Peyer's patch (tissue), 4 donors: ENCODE measurements around the gene LCE1B. TPM values are rescaled to one million over a fixed set of nuclear protein-coding genes. Genes with fewer than 3 reads are reported as not detected.

Experiments
- DNase-seq, 3 donors: peaks; one replicate each; pipeline ENCODE4 v3.0.0-alpha.2; 2017 to 2019
- H3K27ac ChIP-seq, 4 donors: fragments of 200-600 bp; sonication (generic); one replicate each; pipeline ENCODE4 v1.5.1; 2016 to 2019
- H3K27me3 ChIP-seq, 2 donors: fragments of 200-600 bp; sonication (generic); one replicate each; pipeline ENCODE4 v1.5.1; 2019
- H3K36me3 ChIP-seq, 3 donors: fragments of 200-600 bp; sonication (generic); one replicate each; pipeline ENCODE4 v1.5.1; 2016 to 2019
- H3K4me1 ChIP-seq, 4 donors: fragments of 200-600 bp; sonication (generic); one replicate each; pipeline ENCODE4 v1.5.1; 2016 to 2019
- H3K4me3 ChIP-seq, 4 donors: fragments of 200-600 bp; sonication (generic); 1 replicate in 3 of 4; 2 replicates in 1 of 4; pipeline ENCODE4 v1.5.1; 2016 to 2019; ENCODE audit warnings: mild to moderate bottlenecking in 1 of 4
- H3K9me3 ChIP-seq, 4 donors: fragments of 200-600 bp; sonication (generic); one replicate each; pipeline ENCODE4 v1.5.1; 2016 to 2019; ENCODE audit warnings: mild to moderate bottlenecking in 1 of 4
- POLR2A ChIP-seq, 2 donors: fragments of 450-650 bp; IDR thresholded peaks; one replicate each; pipeline ENCODE4 v1.5.1; 2017; ENCODE audit warnings: antibody characterized with exemption in 2 of 2, mild to moderate bottlenecking in 2 of 2, moderate library complexity in 2 of 2
- total RNA-seq, 4 donors: library from RNA; depleted of rRNA; stranded (reverse); fragments of >200 nt; gene quantifications; one replicate each; pipeline ENCODE4 v1.1.0, GENCODE V29; 2016
- TF ChIP-seq, protein P1 (sequence below), 6 experiments: fragments of 450-650 bp in 4 of 6; fragments of 200-600 bp in 2 of 6; sonication (generic) in 1 of 6; IDR thresholded peaks; one replicate each; pipeline ENCODE4 v1.5.1; 2017 to 2019; ENCODE audit warnings: antibody characterized with exemption in 6 of 6, mild to moderate bottlenecking in 3 of 6, moderate library complexity in 1 of 6

Gene LCE1B
- total RNA-seq, 4 donors from 2014 or later: not detected

DNA sequence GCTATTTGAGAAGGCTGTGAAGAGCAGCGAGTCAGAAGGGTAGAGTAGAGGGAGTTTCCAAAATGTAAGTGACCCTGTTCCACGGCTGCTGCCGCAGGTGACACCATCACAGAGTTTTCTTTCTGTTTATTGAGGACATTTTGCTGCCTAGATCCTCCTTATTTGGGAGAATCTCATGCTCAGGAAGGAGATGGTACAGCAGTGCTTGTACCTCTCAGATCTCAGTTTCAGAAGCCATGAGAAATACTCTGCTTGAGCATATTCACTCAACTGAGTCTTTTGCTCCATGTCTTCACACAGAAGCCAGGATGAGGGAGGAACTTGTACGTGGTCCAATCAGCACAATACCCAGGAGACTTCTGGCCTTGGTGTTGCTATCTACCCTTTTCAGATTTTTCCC, 49.6 kb downstream of the LCE1B start:
- TF ChIP-seq POLR2A (IDR thresholded peaks at IDR 0.05): no peak
- TF ChIP-seq, protein P1, sequence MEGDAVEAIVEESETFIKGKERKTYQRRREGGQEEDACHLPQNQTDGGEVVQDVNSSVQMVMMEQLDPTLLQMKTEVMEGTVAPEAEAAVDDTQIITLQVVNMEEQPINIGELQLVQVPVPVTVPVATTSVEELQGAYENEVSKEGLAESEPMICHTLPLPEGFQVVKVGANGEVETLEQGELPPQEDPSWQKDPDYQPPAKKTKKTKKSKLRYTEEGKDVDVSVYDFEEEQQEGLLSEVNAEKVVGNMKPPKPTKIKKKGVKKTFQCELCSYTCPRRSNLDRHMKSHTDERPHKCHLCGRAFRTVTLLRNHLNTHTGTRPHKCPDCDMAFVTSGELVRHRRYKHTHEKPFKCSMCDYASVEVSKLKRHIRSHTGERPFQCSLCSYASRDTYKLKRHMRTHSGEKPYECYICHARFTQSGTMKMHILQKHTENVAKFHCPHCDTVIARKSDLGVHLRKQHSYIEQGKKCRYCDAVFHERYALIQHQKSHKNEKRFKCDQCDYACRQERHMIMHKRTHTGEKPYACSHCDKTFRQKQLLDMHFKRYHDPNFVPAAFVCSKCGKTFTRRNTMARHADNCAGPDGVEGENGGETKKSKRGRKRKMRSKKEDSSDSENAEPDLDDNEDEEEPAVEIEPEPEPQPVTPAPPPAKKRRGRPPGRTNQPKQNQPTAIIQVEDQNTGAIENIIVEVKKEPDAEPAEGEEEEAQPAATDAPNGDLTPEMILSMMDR (IDR thresholded peaks at IDR 0.05): no peak
- Histone ChIP-seq H3K27me3 (no peaks in the 10 kb centered on the region), H3K4me1 (no peaks in the 10 kb centered on the region), H3K36me3 (no peaks in the 10 kb centered on the region), H3K27ac (no peak overlapping the region), H3K4me3 (no peak overlapping the region), H3K9me3 (no peaks in the 10 kb centered on the region)
- DNase-seq: no peak

Other genes starting within 250 kb of the LCE1B start
- not detected for gene LCE3E, start 245.2 kb upstream of the LCE1B start, total RNA-seq
- not detected for gene LCE3D, start 231.5 kb upstream of the LCE1B start, total RNA-seq
- gene LCE3C, start 211.7 kb upstream of the LCE1B start, total RNA-seq: not detected
- gene LCE3B, start 198.2 kb upstream of the LCE1B start, total RNA-seq: not detected
- gene LCE3A, start 188.9 kb upstream of the LCE1B start, total RNA-seq: not detected
- gene LCE2D, start 148.6 kb upstream of the LCE1B start, total RNA-seq: not detected
- not detected for gene LCE2C, start 136.7 kb upstream of the LCE1B start, total RNA-seq
- gene LCE2B, start 125.8 kb upstream of the LCE1B start, total RNA-seq: not detected
- not detected for gene LCE2A, start 113.6 kb upstream of the LCE1B start, total RNA-seq
- not detected for gene LCE4A, start 103.8 kb upstream of the LCE1B start, total RNA-seq
- gene KPRP, start 53.9 kb upstream of the LCE1B start, total RNA-seq: not detected
- gene LCE1F, start 36.8 kb upstream of the LCE1B start, total RNA-seq: not detected
- not detected for gene LCE1E, start 25.7 kb upstream of the LCE1B start, total RNA-seq
- gene LCE1D, start 15.2 kb upstream of the LCE1B start, total RNA-seq: not detected
- not detected for gene LCE1C, start 5.3 kb upstream of the LCE1B start, total RNA-seq
- not detected for gene LCE1A, start 15.5 kb downstream of the LCE1B start, total RNA-seq
- not detected for gene LCE6A, start 30.9 kb downstream of the LCE1B start, total RNA-seq
- gene LCE7A, start 48.0 kb downstream of the LCE1B start, total RNA-seq: not detected
- gene SMCP, start 66.4 kb downstream of the LCE1B start, total RNA-seq: not detected
- gene IVL, start 96.6 kb downstream of the LCE1B start, total RNA-seq: not detected
- not detected for gene SPRR5, start 135.2 kb downstream of the LCE1B start, total RNA-seq
- gene SPRR4, start 158.7 kb downstream of the LCE1B start, total RNA-seq: not detected
- gene SPRR1A, start 172.1 kb downstream of the LCE1B start, total RNA-seq: not detected
- 1 to 10 TPM in 1 of 4 donors, not detected in 3; 4.4 TPM for gene SPRR3, start 189.8 kb downstream of the LCE1B start, total RNA-seq
- gene SPRR1B, start 219.2 kb downstream of the LCE1B start, total RNA-seq: not detected
- not detected for gene SPRR2D, start 229.1 kb downstream of the LCE1B start, total RNA-seq
- gene SPRR2A, start 245.5 kb downstream of the LCE1B start, total RNA-seq: not detected